Measurements from ENCODE around the gene AHSG.
"Not testable (repeated sequence)": the region's sequence is repeated elsewhere in the genome, so short reads cannot be mapped to it uniquely, and the experiment has no call there.

AHSG gene

GRCh38 chr3:186612721-186613636, at the start of gene AHSG:
Gene AHSG (plus strand): TSS chr3:186613060. CDS start chr3:186613142, 82 bp downstream.
- no peak for DNase-seq (ENCODE audit: low read depth in 1 of 2, low spot score in 1 of 2)

GRCh38 chr3:186564586-186564985, 48.3 kb upstream of the AHSG start:
- no peak for DNase-seq (ENCODE audit: low read depth in 1 of 2, low spot score in 1 of 2)

GRCh38 chr3:186566772-186567071, 46.1 kb upstream of the AHSG start:
- no peak for DNase-seq (ENCODE audit: low read depth in 1 of 2, low spot score in 1 of 2)

GRCh38 chr3:186567072-186567921, 45.6 kb upstream of the AHSG start, which contains the start of gene TBCCD1:
Gene TBCCD1 (minus strand): TSS chr3:186567339. CDS start chr3:186564329, 3,010 bp downstream.
- DNase-seq (ENCODE audit: low read depth in 1 of 2, low spot score in 1 of 2): peak; percentile 93 to 96

- not testable (repeated sequence) for DNase-seq (ENCODE audit: low read depth in 1 of 2, low spot score in 1 of 2)
Observed at GRCh38 chr3:186569361-186569760, 43.5 kb upstream of the AHSG start.

GRCh38 chr3:186569779-186570095, 43.1 kb upstream of the AHSG start:
- DNase-seq (ENCODE audit: low read depth in 1 of 2, low spot score in 1 of 2): no peak

- DNase-seq (ENCODE audit: low read depth in 1 of 2, low spot score in 1 of 2): peak; percentile 95 to 97
Observed at GRCh38 chr3:186570096-186570940, 42.5 kb upstream of the AHSG start, which contains the start of gene DNAJB11. Gene DNAJB11 (plus strand): TSS chr3:186570720. CDS start chr3:186570898, 178 bp downstream.

GRCh38 chr3:186570941-186571643, 41.8 kb upstream of the AHSG start:
- DNase-seq (ENCODE audit: low read depth in 1 of 2, low spot score in 1 of 2): no peak

- DNase-seq (ENCODE audit: low read depth in 1 of 2, low spot score in 1 of 2): no peak
Observed at GRCh38 chr3:186571644-186572013, 41.2 kb upstream of the AHSG start.

GRCh38 chr3:186577521-186577920, 35.3 kb upstream of the AHSG start:
- DNase-seq (ENCODE audit: low read depth in 1 of 2, low spot score in 1 of 2): no peak

GRCh38 chr3:186580785-186581184, 32.1 kb upstream of the AHSG start:
- no peak for DNase-seq (ENCODE audit: low read depth in 1 of 2, low spot score in 1 of 2)

- no peak for DNase-seq (ENCODE audit: low read depth in 1 of 2, low spot score in 1 of 2)
Observed at GRCh38 chr3:186582541-186582940, 30.3 kb upstream of the AHSG start.

GRCh38 chr3:186583831-186584230, 29.0 kb upstream of the AHSG start:
- DNase-seq (ENCODE audit: low read depth in 1 of 2, low spot score in 1 of 2): no peak

GRCh38 chr3:186586245-186586644, 26.6 kb upstream of the AHSG start:
- not testable (repeated sequence) for DNase-seq (ENCODE audit: low read depth in 1 of 2, low spot score in 1 of 2)

- DNase-seq (ENCODE audit: low read depth in 1 of 2, low spot score in 1 of 2): no peak
Observed at GRCh38 chr3:186587183-186587582, 25.7 kb upstream of the AHSG start.

- DNase-seq (ENCODE audit: low read depth in 1 of 2, low spot score in 1 of 2): no peak
Observed at GRCh38 chr3:186588632-186589031, 24.2 kb upstream of the AHSG start.

GRCh38 chr3:186589121-186589520, 23.7 kb upstream of the AHSG start:
- DNase-seq (ENCODE audit: low read depth in 1 of 2, low spot score in 1 of 2): no peak

- no peak for DNase-seq (ENCODE audit: low read depth in 1 of 2, low spot score in 1 of 2)
Observed at GRCh38 chr3:186589856-186590579, 22.8 kb upstream of the AHSG start.

GRCh38 chr3:186590580-186591295, 22.1 kb upstream of the AHSG start:
- no peak for DNase-seq (ENCODE audit: low read depth in 1 of 2, low spot score in 1 of 2)
